Fibroblast of skin of abdomen (primary cell): ENCODE data around the gene SCLT1. TPM values are rescaled to one million over a fixed set of nuclear protein-coding genes. Genes with fewer than 3 reads are reported as not detected.
"Not testable (repeated sequence)": the region's sequence is repeated elsewhere in the genome, so short reads cannot be mapped to it uniquely, and the experiment has no call there.

ENCODE experiments used
- DNase-seq: peaks from one replicate; pipeline ENCODE4 v3.0.0-alpha.2; 2013
- polyA plus RNA-seq, 2 experiments: library from polyadenylated mRNA; unstranded; fragments of 120-200 nt; gene quantifications; one replicate each; pipeline ENCODE4 v1.2.1, GENCODE V29; 2013; ENCODE audit not compliant: insufficient read length in 2 of 2

Gene SCLT1
- 10.5 TPM for polyA plus RNA-seq (2013, experiment 1 of 2; ENCODE audit: insufficient read length)
- polyA plus RNA-seq (2013, experiment 2 of 2; ENCODE audit: insufficient read length), result 10.6 TPM

DNA sequence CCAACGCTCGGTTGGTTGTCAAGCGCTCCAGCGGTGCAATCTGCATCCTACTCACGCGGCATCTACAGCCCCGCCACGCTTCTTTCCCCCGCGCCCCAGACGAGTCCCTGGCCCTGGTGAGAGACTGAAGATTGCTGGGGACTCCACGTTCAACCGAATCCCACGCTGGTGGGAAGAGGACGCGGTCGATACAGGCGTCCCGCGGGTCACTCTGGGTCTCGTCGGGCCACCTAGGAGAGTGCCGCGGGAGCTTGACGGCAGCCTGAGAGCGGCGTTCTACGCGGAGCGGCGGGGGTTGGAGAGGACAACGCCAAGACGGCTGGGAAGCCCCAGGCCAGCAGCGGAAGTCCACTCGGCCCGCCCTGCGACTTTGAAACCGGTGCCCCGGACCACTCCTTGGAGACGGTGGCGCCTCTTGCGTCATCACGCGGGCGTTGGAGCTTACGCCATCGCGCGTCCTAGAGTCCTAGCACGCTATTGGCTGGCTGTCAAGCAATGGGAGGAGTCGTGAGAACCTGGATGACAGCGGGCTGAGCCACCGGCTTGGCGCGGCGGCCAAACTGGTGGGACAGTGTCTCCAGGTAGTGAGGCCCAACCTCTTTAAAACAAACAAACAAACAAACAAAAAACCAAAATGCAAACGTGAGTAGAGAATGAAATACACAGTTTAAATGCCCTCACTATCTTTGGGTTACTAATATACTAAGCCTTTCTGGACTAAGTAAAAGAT lies at the start of gene SCLT1:
Gene SCLT1 (minus strand): TSS at position 349 of the 730 bp plus-strand sequence. CDS start 436 bp downstream, outside the sequence.
- peak; percentile 98 for DNase-seq

DNA sequence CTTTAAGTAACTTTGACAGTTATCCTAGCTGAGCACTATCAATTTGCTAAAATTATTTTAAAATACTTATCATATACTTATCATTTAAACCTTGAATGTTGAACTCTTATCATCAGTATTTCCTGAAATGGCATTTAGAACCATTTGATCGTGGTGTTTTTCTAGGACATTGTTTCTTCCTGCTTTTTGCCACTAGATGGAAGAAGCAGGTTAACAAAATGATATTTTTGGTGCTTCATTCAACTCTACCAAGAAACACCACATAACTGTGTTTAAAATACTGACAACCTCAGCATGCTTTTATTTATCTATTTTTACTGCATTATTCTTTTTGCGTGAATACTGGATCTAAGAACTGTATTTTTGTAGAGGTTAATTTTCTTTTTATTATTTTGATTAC lies 47.2 kb upstream of the SCLT1 start:
- no peak for DNase-seq

DNA sequence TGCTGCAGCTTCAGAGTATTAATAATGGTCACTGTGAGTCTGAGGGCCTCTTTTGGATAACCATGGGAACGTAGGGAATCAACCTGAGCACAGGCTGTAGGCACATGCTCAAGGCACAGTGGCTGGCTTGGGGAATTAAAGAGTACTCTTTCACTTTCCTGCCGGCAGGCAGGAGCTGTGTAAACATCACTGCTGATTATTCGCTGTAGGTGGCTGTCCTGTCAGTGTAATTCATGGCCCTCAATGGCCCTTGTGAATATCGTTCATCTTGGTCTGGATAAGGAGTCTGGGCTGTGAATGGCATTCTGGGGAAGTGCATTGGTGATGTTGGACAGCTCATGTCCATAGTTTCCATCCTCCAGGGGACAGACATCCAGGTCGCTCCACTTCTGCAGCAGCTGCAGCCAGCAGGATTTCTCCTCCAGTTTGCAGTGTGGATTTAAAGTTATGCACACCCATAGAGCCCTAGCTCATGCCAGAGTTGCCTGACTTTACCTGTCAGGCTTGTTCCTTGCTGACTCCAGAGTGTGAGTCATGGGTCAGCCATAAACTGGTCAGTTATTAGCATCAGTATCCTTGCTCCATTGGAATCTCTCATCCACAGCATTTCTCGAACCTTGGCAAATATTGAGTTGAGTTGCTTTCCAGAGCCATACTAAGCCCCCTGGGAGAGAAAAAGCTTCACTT lies 45.6 kb upstream of the SCLT1 start:
- no peak for DNase-seq

DNA sequence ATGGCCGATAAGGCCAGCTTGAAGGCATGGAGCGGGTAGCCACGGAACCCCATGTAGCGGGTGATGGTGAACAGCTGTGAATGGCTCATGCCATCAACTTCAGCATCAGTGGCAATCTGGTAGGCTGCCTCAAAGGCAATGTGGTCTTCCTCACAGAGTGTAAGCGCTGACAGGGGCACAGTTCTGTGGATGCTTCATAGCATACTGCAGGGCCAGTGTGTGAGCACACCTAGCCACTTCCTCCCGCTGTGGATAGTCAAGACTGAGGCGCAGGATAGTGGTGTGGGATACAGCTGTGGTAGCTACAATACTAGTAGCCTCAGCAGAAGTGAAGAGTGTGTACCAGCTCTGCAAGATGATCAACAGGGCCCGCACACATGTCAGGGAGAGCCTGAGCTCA lies 43.1 kb upstream of the SCLT1 start:
- DNase-seq, result no peak

DNA sequence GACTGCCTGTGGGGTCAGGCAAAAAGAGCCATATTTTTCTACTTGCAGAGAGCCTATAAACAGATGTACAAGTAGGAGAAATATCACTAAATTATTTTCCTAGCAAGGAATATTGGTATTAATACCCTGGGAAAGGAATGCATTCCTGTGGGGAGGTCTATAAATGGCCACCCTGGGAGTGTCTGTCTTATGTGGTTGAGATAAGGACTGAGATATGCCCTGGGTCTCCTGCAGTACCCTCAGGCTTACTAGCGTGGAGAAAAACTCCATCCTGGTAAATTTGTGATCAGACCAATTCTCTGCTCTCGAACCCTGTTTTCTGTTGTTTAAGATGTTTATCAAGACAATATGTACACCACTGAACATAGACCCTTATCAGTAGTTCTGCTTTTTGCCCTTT lies 38.0 kb upstream of the SCLT1 start:
- DNase-seq, result no peak

DNA sequence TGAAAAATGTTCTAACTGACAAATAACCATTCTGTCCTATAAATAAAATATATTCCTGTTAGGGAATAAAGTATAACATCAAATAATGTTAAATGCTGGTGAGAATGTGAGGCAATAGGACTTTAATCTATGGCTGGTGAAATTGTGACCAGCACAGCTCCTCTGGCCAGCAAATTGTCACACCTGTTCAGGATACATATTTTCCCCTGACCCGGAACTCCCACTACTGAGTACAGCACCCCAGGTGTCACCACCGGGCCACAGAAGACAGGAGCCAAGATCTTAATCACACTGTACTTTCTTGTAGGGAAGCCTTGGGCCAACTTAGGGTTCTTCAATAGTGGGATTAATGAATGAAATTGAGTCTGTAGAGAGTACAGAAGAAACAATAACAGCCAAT lies 35.8 kb upstream of the SCLT1 start:
- DNase-seq, result no peak

DNA sequence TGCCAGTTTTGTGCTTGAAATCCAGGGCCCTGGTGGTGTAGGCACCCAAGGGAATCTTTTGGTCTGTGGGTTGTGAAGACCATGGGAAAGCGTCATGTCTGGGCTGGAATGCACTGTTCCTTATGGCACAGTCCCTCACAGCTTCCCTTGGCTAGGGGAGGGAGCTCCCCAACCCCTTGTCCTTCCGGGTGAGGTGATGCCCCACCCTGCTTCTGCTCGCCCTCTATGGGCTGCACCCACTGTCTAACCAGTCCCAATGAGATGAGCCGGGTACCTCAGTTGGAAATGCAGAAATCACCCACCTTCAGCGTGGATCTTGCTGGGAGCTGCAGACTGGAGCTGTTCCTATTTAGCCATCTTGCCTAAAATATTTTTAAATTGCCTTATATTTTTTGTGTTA lies 33.3 kb upstream of the SCLT1 start:
- not testable (repeated sequence) for DNase-seq

DNA sequence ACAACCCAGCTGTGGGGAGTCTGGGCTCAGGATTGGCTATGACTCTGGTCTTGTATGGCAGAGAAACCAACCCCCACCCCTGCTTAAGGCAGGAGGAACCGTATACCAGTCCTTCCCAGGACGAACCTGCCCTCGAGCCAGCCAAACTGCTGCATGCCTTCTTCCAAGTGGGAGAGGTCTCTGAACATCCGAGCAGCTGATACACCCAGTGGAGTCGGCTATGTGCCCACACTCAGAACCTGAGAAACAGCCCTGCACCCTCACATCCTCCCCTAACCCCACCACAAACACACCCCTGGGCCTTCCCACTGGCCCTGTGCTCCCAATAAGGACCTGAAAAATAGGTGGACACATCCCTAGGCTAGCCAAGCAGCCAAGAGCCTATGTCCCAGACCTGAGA lies 24.4 kb upstream of the SCLT1 start:
- no peak for DNase-seq

DNA sequence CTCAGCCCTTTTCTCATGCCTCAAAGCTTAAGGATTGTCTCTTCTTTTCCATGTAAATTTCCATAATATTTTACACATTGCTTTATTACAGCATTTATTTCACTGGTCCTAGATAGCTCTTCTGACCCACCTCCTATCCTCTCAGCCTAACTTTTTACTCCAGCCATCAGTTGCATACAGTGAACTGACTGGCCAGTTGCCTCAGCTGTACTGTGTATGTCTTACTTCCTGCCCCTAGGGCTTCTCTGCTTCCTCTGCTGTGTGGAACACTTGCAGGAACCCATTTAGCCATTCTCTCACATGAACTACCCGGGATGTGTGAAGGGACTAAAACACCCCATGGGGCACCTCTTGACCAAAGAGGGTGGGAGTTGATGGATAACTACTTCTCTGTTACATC lies 20.6 kb upstream of the SCLT1 start:
- no peak for DNase-seq

DNA sequence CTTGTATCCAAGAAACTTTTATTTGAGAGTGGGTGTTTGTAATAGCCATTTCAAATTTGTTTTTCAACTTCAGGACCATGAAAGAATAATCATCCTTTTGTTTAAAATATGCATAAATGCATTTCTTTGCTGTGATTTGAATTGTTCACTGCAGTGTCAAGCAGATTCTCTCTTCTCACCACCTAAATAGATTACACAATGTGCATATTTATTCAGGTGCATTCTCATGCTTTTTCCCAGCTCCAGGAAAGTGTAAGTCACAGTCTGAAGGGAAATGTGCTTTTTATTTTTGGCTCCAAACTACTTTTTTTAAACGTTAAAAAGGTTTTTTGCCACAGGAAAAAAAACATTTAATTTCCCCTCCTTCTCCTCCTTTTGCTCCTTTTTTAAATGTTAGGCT lies 20.1 kb upstream of the SCLT1 start:
- DNase-seq, result no peak

DNA sequence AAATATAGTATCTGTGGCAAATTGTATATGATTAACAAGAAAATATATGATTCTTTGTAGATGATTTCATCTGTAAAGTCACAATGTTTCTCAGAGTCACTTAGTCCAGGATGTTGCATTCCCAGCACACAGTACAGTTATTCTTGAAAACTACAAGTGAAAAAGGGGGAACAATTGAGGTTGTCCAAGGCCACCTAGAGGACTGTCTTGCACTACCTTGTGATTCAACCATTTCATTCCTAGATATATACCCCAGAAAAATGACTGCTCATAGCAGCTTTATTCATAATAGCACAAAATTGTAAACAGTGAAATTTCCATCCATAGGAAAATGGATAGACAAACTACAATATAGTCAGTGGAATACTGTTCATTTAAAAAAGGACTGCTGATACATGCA lies 18.6 kb upstream of the SCLT1 start:
- DNase-seq, result no peak

DNA sequence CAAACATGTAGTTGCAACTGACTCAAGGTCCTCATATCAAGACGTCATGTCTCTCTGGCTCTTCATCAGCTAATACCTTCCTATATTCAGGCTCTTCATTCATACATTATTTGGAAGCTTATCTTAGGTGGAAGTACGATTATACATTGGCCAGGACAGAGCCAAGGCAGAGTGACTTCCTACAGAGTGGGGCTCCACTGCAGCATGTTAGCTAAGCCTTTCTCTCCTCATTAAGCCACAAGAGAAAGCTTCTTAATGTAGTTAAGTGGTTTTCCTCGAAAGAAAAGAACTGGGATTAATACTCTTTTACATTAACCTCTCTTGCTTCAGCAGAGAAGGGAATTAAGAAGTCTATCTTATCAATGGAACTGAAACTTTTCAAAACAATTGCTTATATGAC lies 17.6 kb upstream of the SCLT1 start:
- no peak for DNase-seq

DNA sequence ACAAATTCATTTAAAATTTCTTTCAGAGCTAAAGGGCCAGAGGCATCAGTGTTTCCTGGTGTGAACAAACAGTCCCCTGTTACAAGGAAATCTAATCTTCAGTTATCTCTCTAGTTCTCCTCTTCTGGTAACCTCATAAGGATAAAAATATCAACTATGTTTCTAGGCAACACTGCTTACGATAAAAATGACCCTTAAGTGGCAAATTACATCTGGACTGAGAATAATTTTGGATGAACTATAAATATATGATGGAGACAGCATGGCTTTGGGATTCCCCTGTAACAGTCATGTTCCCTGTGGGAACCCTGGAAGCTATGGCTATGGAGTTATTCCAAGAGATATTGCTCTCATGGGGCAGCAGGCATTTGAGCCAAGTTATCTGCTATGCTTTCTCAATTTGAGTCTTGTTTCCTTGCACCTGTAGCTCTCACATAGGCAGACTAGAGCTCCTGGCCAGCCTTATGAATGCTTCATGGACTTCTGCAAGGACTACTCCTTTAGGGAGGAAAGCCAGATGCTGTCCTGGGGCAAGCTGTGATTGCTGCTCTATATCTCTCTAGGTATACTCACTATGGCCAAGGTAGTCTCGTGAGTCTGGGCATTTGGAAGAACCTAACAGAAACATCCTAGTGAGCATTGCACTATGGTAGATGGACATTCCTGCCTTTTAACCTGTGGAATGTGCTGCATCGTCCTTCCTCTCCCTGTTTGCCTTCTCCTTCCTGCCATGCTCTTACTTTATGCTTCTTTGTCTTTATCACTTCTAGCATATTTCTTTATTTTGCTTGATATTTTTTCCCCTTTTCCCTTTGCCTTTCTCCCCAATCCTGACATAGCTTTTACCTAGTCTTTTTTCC lies 16.9 kb upstream of the SCLT1 start:
- no peak for DNase-seq

DNA sequence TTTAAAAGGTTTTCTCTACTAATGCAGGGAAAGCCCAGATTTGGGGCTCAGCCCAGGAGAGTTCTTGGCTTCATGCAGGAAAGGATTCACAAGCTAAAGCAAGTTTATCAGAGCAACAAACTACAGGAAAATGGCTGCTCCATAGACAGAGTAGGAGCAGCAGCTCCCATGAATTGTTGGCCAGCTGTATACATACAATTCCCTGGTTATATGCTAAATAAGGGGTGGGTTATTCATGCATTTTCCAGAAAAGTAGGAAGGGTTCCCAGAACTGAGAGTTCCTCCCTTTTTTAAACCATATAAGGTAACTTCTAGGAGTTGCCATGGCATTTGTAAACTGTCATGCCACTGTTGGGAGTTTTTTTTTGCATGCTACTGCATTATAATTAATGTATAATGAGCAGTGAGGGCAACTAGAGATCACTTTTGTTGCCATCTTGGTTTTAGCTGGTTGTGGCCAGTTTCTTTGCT lies 5.2 kb upstream of the SCLT1 start:
- no peak for DNase-seq

DNA sequence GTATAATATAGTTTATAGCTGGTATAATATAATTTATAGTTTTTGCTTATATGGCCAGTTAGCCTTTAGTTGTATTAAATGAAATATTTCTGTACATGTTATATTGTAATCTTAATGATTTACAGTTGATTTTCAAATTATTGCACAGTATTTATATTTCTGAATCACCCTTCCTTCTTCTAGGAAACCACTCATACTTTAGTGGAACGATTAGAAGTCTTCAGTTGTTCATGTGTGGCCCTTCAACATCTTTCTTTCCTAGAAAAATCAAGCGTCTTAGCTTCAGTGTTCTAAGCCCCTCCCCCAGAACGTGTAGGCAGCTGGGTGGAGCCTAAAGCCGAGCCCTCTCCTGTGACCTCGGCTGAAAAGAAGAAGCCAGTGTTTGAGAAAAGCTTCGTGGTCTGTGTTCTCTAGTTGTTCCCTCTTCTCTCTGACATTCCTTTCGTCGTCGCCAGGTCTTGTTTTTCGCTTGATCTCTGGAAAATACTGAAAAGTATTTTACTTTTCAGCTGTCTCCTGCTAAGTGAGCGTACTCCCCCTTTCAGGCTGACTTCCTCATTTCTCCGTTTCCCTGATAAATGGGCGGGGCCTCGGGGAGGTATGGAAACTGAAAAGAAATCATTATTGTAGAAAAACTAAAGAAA lies 2.6 kb upstream of the SCLT1 start, which contains the start of gene C4orf33:
Gene C4orf33 (plus strand): TSS at position 342 of the 644 bp plus-strand sequence. CDS start 6,459 bp downstream, outside the sequence.
- DNase-seq, result peak; percentile 65

DNA sequence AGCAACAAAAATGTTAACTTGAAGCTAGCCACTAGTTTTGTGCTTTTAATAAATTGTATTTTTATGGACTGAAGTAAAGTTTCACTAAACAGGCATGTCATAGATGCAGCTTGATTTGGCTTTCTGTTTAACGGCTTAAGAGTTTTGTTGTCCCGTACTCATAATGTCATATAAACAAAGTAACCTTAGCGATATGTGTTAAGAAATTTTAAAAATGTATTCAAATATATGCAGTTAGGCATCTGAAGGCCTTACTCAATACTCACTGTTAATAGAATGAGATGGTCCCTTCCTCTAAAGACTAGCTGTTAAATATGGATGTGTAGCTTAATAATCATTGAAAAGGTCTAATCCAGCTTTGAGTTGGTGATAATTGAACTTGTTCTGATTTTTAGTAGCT lies 1.0 kb upstream of the SCLT1 start:
- DNase-seq, result no peak

DNA sequence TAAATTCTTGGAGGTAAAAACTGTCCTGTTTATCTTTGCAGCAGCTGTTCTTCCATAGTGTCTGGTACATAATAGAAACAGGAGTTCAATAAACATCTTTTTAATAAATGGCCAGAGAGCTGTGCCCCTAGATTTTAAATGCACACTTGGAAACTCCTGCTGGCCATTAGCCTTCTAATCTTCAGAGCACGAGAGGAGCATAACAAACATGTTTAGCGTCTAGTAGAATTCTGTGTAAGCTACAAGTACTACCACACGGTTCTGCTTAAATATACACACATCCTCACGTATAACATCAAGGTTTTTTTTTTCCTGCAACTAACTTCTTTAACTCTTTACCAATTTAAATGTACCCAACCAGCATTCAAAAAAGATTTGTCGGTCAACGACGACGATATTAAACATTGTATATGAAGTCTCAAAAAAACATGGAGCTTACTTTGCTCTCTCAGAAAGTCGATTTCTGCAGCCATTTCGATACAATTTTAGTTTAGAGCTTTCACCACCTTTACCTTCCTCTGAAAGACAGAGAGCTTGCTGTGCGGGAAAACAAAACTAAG lies 628 bp downstream of the SCLT1 start:
- peak; percentile 2 for DNase-seq

DNA sequence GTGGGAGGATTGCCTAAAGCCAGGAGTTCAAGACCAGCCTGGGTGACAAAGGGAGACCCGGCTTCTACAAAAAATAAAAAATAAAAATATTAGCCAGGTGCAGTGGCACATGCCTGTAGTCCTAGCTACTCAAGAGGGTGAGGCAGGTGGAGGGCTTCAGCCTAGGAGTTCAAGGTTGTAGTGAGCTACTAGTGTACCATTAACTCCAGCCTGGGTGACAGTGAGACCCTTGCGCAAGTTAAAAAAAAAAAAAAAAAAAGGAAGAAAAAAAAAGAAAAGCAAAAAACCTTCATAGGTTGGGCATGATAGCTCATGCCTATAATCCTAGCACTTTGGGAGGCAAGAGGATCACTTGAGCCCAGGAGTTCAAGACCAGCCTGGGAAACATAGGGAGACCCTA lies 5.8 kb downstream of the SCLT1 start:
- no peak for DNase-seq

DNA sequence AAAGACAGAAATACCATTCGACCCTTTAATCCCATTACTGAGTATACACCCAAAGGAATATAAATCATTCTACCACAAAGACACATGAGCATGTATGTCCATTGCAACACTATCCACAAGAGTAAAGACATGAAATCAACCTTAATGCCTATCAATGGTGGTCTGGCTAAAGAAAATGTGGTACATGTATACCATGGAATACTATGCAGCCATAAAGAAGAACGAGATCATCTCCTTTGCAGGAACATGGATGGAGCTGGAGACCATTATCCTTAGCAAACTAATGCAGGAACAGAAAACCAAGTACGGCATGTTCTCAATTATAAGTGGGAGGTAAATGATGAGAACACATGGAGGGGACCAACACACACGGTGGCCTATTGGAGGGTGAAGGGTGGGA lies 7.9 kb downstream of the SCLT1 start:
- no peak for DNase-seq

DNA sequence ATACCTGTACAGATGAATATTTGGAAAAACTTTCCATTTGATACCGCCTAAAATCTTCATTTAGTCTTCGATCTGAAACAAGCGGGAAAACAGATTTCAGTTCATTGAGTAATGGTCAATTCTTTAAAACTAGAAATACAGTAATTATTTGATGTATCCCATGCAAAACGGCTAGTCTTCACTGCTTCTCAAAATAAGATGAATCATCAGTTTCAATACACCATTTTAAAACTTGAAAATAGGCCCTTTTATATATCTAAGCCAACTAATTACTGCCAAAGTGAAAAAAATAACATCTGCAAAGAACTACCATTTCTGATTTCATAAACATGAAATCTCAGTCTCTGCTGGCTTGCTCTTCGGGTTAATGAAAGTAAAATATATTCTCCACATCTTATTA lies 11.0 kb downstream of the SCLT1 start:
- no peak for DNase-seq

DNA sequence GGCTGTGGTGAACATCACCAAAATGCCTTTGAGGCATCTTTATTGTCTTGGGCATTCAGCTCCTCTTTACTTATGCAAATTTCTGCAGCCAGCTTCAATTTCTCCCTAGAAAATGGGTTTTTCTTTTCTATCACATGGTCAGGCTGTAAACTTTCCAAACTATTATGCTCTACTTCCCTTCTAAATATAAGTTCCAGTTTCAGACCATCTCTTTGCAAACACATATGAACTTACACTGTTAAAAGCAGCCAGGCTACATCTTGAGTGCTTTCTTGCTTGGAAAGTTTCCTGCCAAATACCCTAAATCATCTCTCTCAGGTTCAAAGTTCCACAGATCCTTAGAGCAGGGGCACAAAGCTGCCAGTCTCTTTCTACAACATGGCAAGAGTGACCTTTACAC lies 13.2 kb downstream of the SCLT1 start:
- no peak for DNase-seq

DNA sequence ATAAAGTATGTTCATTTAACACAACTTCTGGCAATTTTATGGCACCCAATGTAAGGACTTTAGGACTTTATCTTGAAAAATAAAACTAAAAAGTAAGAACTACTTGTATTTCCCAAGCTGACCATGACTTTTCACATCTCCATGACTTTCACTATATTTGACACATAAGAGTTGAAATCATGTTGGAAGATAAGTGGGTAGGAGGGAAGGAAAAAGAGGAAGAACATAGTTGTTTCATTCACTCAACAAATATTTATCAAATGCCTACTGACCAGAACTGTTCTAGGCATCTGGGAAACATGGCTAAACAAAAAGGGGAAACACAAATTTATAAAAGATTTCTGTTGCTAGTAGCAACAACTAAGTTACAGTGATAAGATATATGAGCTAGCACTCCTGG lies 16.0 kb downstream of the SCLT1 start:
- DNase-seq, result no peak
